OCI-LY7 (cell line): ENCODE data around the gene P2RX1. TPM values are rescaled to one million over a fixed set of nuclear protein-coding genes. Genes with fewer than 3 reads are reported as not detected.
"Not testable (repeated sequence)": the region's sequence is repeated elsewhere in the genome, so short reads cannot be mapped to it uniquely, and the experiment has no call there.

ENCODE experiments used
- BruUV-seq: library from RNA; stranded (reverse); fragments of 400-500 nt; replicated peaks from 2 replicates; lab custom pipeline; 2021; lab: Mats Ljungman, UMichigan
- CTCF ChIA-PET: fragments of 300-600 bp; sonication (Branson Sonifier 250); formaldehyde crosslinking; loops from one replicate; lab custom pipeline; 2022; ENCODE audit warnings: antibody characterized with exemption; ENCODE audit not compliant: unreplicated experiment; lab: Charles Lee
- POLR2A ChIA-PET: fragments of 300-600 bp; sonication (Branson Sonifier 250); formaldehyde crosslinking; loops from one replicate; lab custom pipeline; 2022; ENCODE audit warnings: antibody characterized with exemption; lab: Charles Lee
- DNase-seq: peaks from one replicate; pipeline ENCODE4 v3.0.0-alpha.2; 2015; ENCODE audit warnings: low spot score
- H2AFZ ChIP-seq: fragments of 200-600 bp; sonication (generic), shearing (Covaris generic); 2 replicates; pipeline ENCODE4 v1.6.1; 2014; ENCODE audit warnings: mild to moderate bottlenecking, antibody characterized with exemption, low read length, moderate library complexity
- H3K27ac ChIP-seq: fragments of 200-600 bp; sonication (generic); 2 replicates; pipeline ENCODE4 v1.5.1; 2014; ENCODE audit warnings: mixed run types, low read depth, mild to moderate bottlenecking, moderate library complexity, low read length, inconsistent platforms; ENCODE audit not compliant: poor library complexity, severe bottlenecking
- H3K36me3 ChIP-seq: fragments of 200-600 bp; sonication (generic); 2 replicates; pipeline ENCODE4 v1.6.1; 2014; ENCODE audit warnings: mild to moderate bottlenecking, antibody characterized with exemption, low read length, moderate library complexity, mixed read lengths; ENCODE audit not compliant: insufficient read depth
- H3K4me1 ChIP-seq: fragments of 200-600 bp; sonication (generic); 2 replicates; pipeline ENCODE4 v1.5.1; 2014; ENCODE audit warnings: mild to moderate bottlenecking, low read length; ENCODE audit not compliant: insufficient read depth, poor library complexity, severe bottlenecking
- H3K4me2 ChIP-seq: fragments of 200-600 bp; sonication (generic); 2 replicates; pipeline ENCODE4 v1.6.1; 2014; ENCODE audit warnings: mild to moderate bottlenecking, low read length
- H3K4me3 ChIP-seq: fragments of 200-600 bp; sonication (generic); 2 replicates; pipeline ENCODE4 v1.5.1; 2014; ENCODE audit warnings: mild to moderate bottlenecking, low read depth, low read length; ENCODE audit not compliant: poor library complexity, severe bottlenecking
- H3K79me2 ChIP-seq: fragments of 200-600 bp; sonication (generic); 2 replicates; pipeline ENCODE4 v1.6.1; 2016; ENCODE audit warnings: low read depth, mild to moderate bottlenecking, low read length, moderate library complexity, mixed read lengths; ENCODE audit not compliant: insufficient read depth
- H3K9me2 ChIP-seq: fragments of 200-600 bp; sonication (generic); 2 replicates; pipeline ENCODE4 v1.6.1; 2016; ENCODE audit warnings: mild to moderate bottlenecking, low read length, mixed read lengths; ENCODE audit not compliant: insufficient read depth
- H3K9me3 ChIP-seq: fragments of 200-600 bp; sonication (generic); 2 replicates; pipeline ENCODE4 v1.6.1; 2014; ENCODE audit warnings: mild to moderate bottlenecking, mixed run types, low read length, mixed read lengths
- H4K20me1 ChIP-seq: fragments of 200-600 bp; sonication (generic); 2 replicates; pipeline ENCODE4 v1.6.1; 2014; ENCODE audit warnings: mild to moderate bottlenecking, antibody characterized with exemption, low read length, moderate library complexity, mixed read lengths; ENCODE audit not compliant: insufficient read depth
- EZH2phosphoT487 ChIP-seq: fragments of 200-600 bp; sonication (generic); IDR thresholded peaks from 2 replicates; pipeline ENCODE4 v1.6.1; 2018; ENCODE audit warnings: low read depth, borderline replicate concordance, mild to moderate bottlenecking, mixed run types, antibody characterized with exemption, low read length, moderate library complexity, mixed read lengths
- intact Hi-C: fragments of 100-400 bp; cut with micrococcal nuclease; formaldehyde crosslinking; loops from one replicate; pipeline ENCODE4 v1.10.0; 2022; ENCODE audit not compliant: unreplicated experiment
- total RNA-seq, 2 experiments: library from RNA; depleted of rRNA in 1 of 2; stranded (reverse); fragments of >200 nt in 1 of 2; shearing (Covaris generic) in 1 of 2; gene quantifications; 2 replicates each; pipeline ENCODE4 v1.2.3, GENCODE V29; 2014 to 2022
- TF ChIP-seq, protein P1 (sequence below): fragments of 200-600 bp; sonication (generic); conservative IDR thresholded peaks from 2 replicates; pipeline ENCODE4 v1.5.1; 2014; ENCODE audit warnings: mild to moderate bottlenecking, antibody characterized with exemption, low read length, moderate library complexity, mixed read lengths

P2RX1 gene
- total RNA-seq, 2 experiments from 2014 or later, result 0.69 to 4.5 TPM

- Histone ChIP-seq H3K4me2 (no peak overlapping the region), H3K9me3 (no peaks in the 10 kb centered on the region), H3K36me3 (peaks cover 95% of the 10 kb centered on the region), H3K4me3 (no peak overlapping the region), H3K4me1 (no peaks in the 10 kb centered on the region), H3K27ac (no peak overlapping the region), H3K79me2 (peaks cover 10% of the 10 kb centered on the region; the same call in 1 of the 2 replicates), H3K9me2 (no peaks in the 10 kb centered on the region), H2AFZ (no peak overlapping the region), H4K20me1 (peaks cover 2% of the 10 kb centered on the region; the same call in 1 of the 2 replicates)
- CTCF ChIA-PET, result no interaction called here
- no peak for DNase-seq
- intact Hi-C loops, result no loop called here
- TSS peak; percentile 44 for BruUV-seq
- POLR2A ChIA-PET, result interaction anchor here (0.7 kb wide), 1 partner anchor 254 kb away, joined by 3 read pairs; the partner anchor contains the start of gene P2RX5
- TF ChIP-seq, protein P1, sequence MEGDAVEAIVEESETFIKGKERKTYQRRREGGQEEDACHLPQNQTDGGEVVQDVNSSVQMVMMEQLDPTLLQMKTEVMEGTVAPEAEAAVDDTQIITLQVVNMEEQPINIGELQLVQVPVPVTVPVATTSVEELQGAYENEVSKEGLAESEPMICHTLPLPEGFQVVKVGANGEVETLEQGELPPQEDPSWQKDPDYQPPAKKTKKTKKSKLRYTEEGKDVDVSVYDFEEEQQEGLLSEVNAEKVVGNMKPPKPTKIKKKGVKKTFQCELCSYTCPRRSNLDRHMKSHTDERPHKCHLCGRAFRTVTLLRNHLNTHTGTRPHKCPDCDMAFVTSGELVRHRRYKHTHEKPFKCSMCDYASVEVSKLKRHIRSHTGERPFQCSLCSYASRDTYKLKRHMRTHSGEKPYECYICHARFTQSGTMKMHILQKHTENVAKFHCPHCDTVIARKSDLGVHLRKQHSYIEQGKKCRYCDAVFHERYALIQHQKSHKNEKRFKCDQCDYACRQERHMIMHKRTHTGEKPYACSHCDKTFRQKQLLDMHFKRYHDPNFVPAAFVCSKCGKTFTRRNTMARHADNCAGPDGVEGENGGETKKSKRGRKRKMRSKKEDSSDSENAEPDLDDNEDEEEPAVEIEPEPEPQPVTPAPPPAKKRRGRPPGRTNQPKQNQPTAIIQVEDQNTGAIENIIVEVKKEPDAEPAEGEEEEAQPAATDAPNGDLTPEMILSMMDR, result no peak
- no peak for TF ChIP-seq EZH2phosphoT487
These were observed 33.2 kb upstream of the P2RX1 start for GRCh38 chr17:3949418-3949817.

- CTCF ChIA-PET, H3K4me3 ChIP-seq, H3K4me1 ChIP-seq, H3K9me2 ChIP-seq, H4K20me1 ChIP-seq, BruUV-seq, H3K79me2 ChIP-seq, H3K4me2 ChIP-seq, DNase-seq, intact Hi-C loops, H3K9me3 ChIP-seq, H3K27ac ChIP-seq, H2AFZ ChIP-seq: not testable (repeated sequence)
- POLR2A ChIA-PET, result interaction anchor here (1.2 kb wide), 1 partner anchor 13 kb away, joined by 6 read pairs; no protein-coding TSS in a partner anchor
- peaks cover 96% of the 10 kb centered on the region for H3K36me3 ChIP-seq
These were observed 32.3 kb upstream of the P2RX1 start for GRCh38 chr17:3948551-3948950.

DNA sequence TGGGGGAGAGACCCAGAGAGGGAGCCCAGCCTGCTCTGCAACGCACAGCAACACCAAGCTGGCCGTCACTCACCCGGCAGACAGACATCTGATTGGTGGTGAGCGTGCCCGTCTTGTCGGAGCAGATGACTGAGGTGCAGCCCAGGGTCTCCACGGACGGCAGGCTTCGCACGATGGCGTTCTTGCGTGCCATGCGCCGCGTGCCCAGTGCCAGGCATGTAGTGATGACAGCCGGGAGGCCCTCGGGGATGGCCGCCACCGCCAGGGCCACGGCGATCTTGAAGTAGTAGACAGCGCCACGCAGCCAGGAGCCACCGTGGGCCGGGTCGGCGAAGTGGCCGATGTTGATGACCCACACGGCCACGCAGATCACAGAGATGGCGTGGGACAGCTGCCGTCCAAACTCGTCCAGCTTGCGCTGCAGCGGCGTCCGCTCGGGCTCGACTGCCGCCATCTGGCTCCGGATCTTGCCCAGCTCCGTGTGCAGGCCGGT lies 31.1 kb upstream of the P2RX1 start:
- H3K4me2 ChIP-seq, result no peak overlapping the region
- no peak overlapping the region for H2AFZ ChIP-seq
- no peaks in the 10 kb centered on the region for H3K4me1 ChIP-seq
- no peaks in the 10 kb centered on the region for H3K9me3 ChIP-seq
- POLR2A ChIA-PET, result interaction anchor here (0.7 to 1.2 kb wide), 2 partner anchors 14 to 390 kb away, joined by 3 to 6 read pairs; partner anchors contain the start of gene TRPV3
- peaks cover 7% of the 10 kb centered on the region; the same call in 1 of the 2 replicates for H4K20me1 ChIP-seq
- H3K9me2 ChIP-seq, result no peaks in the 10 kb centered on the region
- intact Hi-C loops, result no loop called here
- peaks cover 8% of the 10 kb centered on the region; the same call in 1 of the 2 replicates for H3K79me2 ChIP-seq
- no peak overlapping the region for H3K4me3 ChIP-seq
- H3K36me3 ChIP-seq, result peaks cover 96% of the 10 kb centered on the region
- no peak for TF ChIP-seq EZH2phosphoT487
- TF ChIP-seq, protein P1, result no peak
- H3K27ac ChIP-seq, result no peak overlapping the region
- CTCF ChIA-PET, result no interaction called here
- DNase-seq, result no peak
- no TSS peak for BruUV-seq
